Astrocyte of the spinal cord (primary cell): ENCODE measurements around the gene OVOL2.
"Not testable (repeated sequence)": the region's sequence is repeated elsewhere in the genome, so short reads cannot be mapped to it uniquely, and the experiment has no call there.

ENCODE experiments used
- DNase-seq: peaks from one replicate; pipeline ENCODE4 v3.0.0; 2011; ENCODE audit warnings: low read depth, low spot score
- H3K4me3 ChIP-seq: 2 replicates; pipeline ENCODE4 v1.5.1; 2011; ENCODE audit warnings: low read depth, mild to moderate bottlenecking, low read length, moderate library complexity
- in situ Hi-C: cut with HindIII; loops from 2 replicates; pipeline ENCODE4 v1.10.0; 2017; ENCODE audit warnings: low sequenced_read_pairs
- TF ChIP-seq, protein P1 (sequence below): IDR thresholded peaks from 2 replicates; pipeline ENCODE4 v1.5.1; 2012; ENCODE audit warnings: low read depth, mild to moderate bottlenecking, low read length, inconsistent platforms

The OVOL2 gene

GRCh38 chr20:18057101-18057993 lies at the start of gene OVOL2:
Gene OVOL2, minus strand, starts transcription at chr20:18057916. Its CDS starts 282 bp downstream, at chr20:18057634.
- TF ChIP-seq, protein P1, sequence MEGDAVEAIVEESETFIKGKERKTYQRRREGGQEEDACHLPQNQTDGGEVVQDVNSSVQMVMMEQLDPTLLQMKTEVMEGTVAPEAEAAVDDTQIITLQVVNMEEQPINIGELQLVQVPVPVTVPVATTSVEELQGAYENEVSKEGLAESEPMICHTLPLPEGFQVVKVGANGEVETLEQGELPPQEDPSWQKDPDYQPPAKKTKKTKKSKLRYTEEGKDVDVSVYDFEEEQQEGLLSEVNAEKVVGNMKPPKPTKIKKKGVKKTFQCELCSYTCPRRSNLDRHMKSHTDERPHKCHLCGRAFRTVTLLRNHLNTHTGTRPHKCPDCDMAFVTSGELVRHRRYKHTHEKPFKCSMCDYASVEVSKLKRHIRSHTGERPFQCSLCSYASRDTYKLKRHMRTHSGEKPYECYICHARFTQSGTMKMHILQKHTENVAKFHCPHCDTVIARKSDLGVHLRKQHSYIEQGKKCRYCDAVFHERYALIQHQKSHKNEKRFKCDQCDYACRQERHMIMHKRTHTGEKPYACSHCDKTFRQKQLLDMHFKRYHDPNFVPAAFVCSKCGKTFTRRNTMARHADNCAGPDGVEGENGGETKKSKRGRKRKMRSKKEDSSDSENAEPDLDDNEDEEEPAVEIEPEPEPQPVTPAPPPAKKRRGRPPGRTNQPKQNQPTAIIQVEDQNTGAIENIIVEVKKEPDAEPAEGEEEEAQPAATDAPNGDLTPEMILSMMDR = no peak
- no peak for DNase-seq
- in situ Hi-C loops = no loop called here
- no peak within 1 kb of the TSS for H3K4me3 ChIP-seq

- no peak for DNase-seq
- TF ChIP-seq, protein P1 = no peak
- H3K4me3 ChIP-seq = no peak overlapping the region
- in situ Hi-C loops = no loop called here
Observed at GRCh38 chr20:18103497-18103896, 45.8 kb upstream of the OVOL2 start.

GRCh38 chr20:18101125-18101810 lies 43.6 kb upstream of the OVOL2 start:
- in situ Hi-C loops = no loop called here
- TF ChIP-seq, protein P1 = no peak
- no peak for DNase-seq
- no peak overlapping the region for H3K4me3 ChIP-seq

DNA sequence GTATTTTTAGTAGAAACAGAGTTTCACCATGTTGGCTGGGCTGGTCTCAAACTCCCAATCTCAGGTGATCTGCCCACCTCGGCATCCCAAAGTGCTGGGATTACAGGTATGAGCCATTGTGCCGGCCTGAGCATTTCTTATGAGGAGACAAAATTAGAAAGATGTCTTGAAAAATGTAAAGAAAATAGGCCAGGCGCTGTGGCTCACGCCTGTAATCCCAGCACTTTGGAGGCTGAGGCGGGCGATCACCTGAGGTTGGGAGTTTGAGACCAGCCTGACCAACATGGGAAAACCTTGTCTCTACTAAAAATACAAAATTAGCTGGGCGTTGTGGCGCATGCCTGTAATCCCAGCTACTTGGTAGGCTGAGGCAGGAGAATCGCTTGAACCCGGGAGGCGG lies 42.9 kb upstream of the OVOL2 start:
- H3K4me3 ChIP-seq, DNase-seq, in situ Hi-C loops: not testable (repeated sequence)

- TF ChIP-seq, protein P1 = no peak
- no peak for DNase-seq
- H3K4me3 ChIP-seq = no peak overlapping the region
- in situ Hi-C loops = no loop called here
Observed at GRCh38 chr20:18094191-18094590, 36.5 kb upstream of the OVOL2 start.

DNA sequence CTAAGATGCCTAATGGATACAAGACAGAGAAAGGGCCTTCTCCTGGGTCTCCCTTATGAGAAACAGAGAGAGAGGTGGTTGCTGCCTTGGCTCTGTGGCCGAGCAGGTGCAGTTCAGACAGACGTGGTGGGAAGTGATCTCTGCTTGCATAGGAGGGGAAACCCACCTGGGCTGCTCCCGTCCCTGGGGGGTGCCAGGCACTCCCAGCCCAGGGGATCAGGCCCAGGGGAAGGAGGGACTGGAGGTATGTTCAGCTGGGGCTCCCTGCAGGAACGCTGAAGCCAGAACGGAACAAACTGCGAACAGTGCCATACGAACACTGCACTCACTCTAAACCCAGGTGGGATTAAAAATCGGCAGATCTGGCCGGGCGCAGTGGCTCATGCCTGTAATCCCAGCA lies 35.7 kb upstream of the OVOL2 start:
- TF ChIP-seq, protein P1 = no peak
- in situ Hi-C loops = no loop called here
- DNase-seq = no peak
- no peak overlapping the region for H3K4me3 ChIP-seq

DNA sequence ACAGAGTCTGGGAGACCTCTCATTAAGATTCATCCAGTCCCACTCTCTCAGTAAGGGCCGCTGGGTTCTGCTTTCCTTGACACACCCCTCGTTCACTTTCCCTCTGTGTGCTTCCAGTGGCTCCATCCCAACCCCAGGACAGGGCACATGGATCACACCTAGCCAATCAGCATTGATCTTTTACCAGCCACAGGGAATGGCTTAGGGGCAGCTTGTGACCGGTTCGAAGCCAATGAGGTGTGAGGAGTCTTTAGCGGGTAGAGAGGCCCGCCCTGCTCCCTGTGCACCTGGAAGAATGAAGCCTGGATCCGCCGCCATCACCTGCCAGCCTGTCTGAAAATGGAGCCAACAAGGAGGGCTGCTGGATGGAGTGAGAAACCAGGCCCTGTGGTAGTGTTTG lies 35.2 kb upstream of the OVOL2 start:
- TF ChIP-seq, protein P1 = no peak
- DNase-seq = no peak
- in situ Hi-C loops = no loop called here
- no peak overlapping the region for H3K4me3 ChIP-seq
